H1 (cell line): ENCODE measurements around the gene NBL1. TPM values are rescaled to one million over a fixed set of nuclear protein-coding genes. Genes with fewer than 3 reads are reported as not detected.

Source experiments
- ASH2L ChIP-seq: fragments of 200-600, 300-600 bp; sonication (generic); IDR thresholded peaks from one replicate; pipeline ENCODE4 v1.7.1; 2017; ENCODE audit warnings: low read length
- ATF2 ChIP-seq: IDR thresholded peaks from 2 replicates; pipeline ENCODE4 v1.6.1; 2012; ENCODE audit warnings: low read length, inconsistent platforms
- ATF3 ChIP-seq: IDR thresholded peaks from 2 replicates; pipeline ENCODE4 v1.6.1; 2011; ENCODE audit warnings: low read depth, mild to moderate bottlenecking, low read length; ENCODE audit not compliant: insufficient read depth
- CBX5 ChIP-seq: fragments of 300-800, 300-1000 bp; sonication (generic); IDR thresholded peaks from 2 replicates; pipeline ENCODE4 v1.7.1; 2016; ENCODE audit warnings: antibody characterized with exemption, low read length, low read depth
- CREB1 ChIP-seq: IDR thresholded peaks from 2 replicates; pipeline ENCODE4 v1.6.1; 2012; ENCODE audit warnings: inconsistent platforms
- HDAC2 ChIP-seq, 2 experiments: fragments of 300-600 bp in 1 of 2; sonication (generic) in 1 of 2; IDR thresholded peaks; 2 replicates each; pipeline ENCODE4 v1.6.1; 2011 to 2012; ENCODE audit warnings: low read depth in 2 of 2, low read length in 2 of 2, mild to moderate bottlenecking in 2 of 2, moderate library complexity in 2 of 2, borderline replicate concordance in 1 of 2, inconsistent platforms in 1 of 2
- POLR2A ChIP-seq, 2 experiments: IDR thresholded peaks; 1 replicate in 1 of 2; 2 replicates in 1 of 2; pipeline ENCODE4 v1.6.1; 2011; ENCODE audit warnings: low read depth in 2 of 2, low read length in 2 of 2, mild to moderate bottlenecking in 2 of 2; ENCODE audit errors: control extremely low read depth in 1 of 2
- SAP30 ChIP-seq: fragments of 300-600 bp; sonication (generic); IDR thresholded peaks from 2 replicates; pipeline ENCODE4 v1.7.1; 2012; ENCODE audit warnings: low read length, moderate library complexity, mild to moderate bottlenecking, inconsistent platforms; ENCODE audit not compliant: insufficient read depth, insufficient replicate concordance
- SP4 ChIP-seq: IDR thresholded peaks from 2 replicates; pipeline ENCODE4 v1.6.1; 2012; ENCODE audit warnings: low read length, inconsistent platforms
- TAF1 ChIP-seq: IDR thresholded peaks from 2 replicates; pipeline ENCODE4 v1.6.1; 2011; ENCODE audit warnings: mild to moderate bottlenecking, low read depth, low read length
- TAF7 ChIP-seq: optimal IDR thresholded peaks from 2 replicates; pipeline ENCODE3; 2011; ENCODE audit warnings: low read depth, mild to moderate bottlenecking, inconsistent platforms, low read length, moderate library complexity, borderline replicate concordance
- polyA plus RNA-seq, 7 experiments: library from polyadenylated mRNA; depleted of rRNA in 3 of 7; stranded (reverse) in 5 of 7; unstranded in 2 of 7; fragments of >200 nt in 5 of 7; fragments of 200-250 nt in 2 of 7; gene quantifications; 1 replicate in 5 of 7; 2 replicates in 1 of 7; 4 replicates in 1 of 7; pipeline versions ENCODE4 v1.2.1 to v1.2.3, GENCODE V29; 2011 to 2013; ENCODE audit warnings: missing spikeins in 2 of 7, mixed read lengths in 2 of 7
- total RNA-seq: library from RNA; stranded (reverse); fragmentation: NEBNext Ultra II Directional; extraction: Animal tissue kit (Norgen Biotek cat#: 25700); gene quantifications from 2 replicates; pipeline ENCODE4 v1.2.1, GENCODE V29; 2021

The NBL1 gene
- total and polyA plus RNA-seq, 2 of the 8 experiments (the other 6 are each of a cell fraction or from before 2014, with no cell fraction given): 8.7 to 9.7 TPM

- TF ChIP-seq SP4 (0 out of 2 replicates have a peak, but pooled peaks have one; percentile 47), CBX5 (no peak), SAP30 (peak; percentile 95), TAF1 (peak; percentile 82), ASH2L (peak; percentile 73), HDAC2 (IDR thresholded peaks at IDR 0.05; ENCODE audit: borderline replicate concordance in 1 of 2, low read depth in 2 of 2, low read length in 2 of 2) (peak in 1 of 2 experiments; percentile 24; a peak in 1 of 4 replicates), ATF3 (no peak), CREB1 (peak; percentile 89), POLR2A (IDR thresholded peaks at IDR 0.05; ENCODE audit: control extremely low read depth in 1 of 2, low read depth in 2 of 2, low read length in 2 of 2) (peak in 1 of 2 experiments; percentile 64; a peak in 2 of 3 replicates), ATF2 (peak; percentile 32; the same call in 1 of the 2 replicates), TAF7 (peak; percentile 42)
Observed at GRCh38 chr1:19596714-19597495, 47.2 kb upstream of the NBL1 start (continued).
